Spinal cord (tissue), 10 donors: ENCODE measurements around the gene ANKS1B. TPM values are rescaled to one million over a fixed set of nuclear protein-coding genes. Genes with fewer than 3 reads are reported as not detected.
A peak's percentile ranks its signal among the peaks of the same experiment; 100 is the strongest.
"Not testable (repeated sequence)": the region's sequence is repeated elsewhere in the genome, so short reads cannot be mapped to it uniquely, and the experiment has no call there.

ENCODE experiments used
- DNase-seq, 6 donors: peaks; one replicate each; pipeline versions ENCODE4 v3.0.0 to v3.0.0-alpha.2; 2013 to 2015; ENCODE audit warnings: low spot score in 6 of 6, low read depth in 4 of 6
- H3K27ac ChIP-seq: one replicate; pipeline ENCODE4 v1.5.1; 2013; ENCODE audit warnings: low read depth, low read length, control low read depth
- H3K27me3 ChIP-seq: one replicate; pipeline ENCODE4 v1.6.1; 2013; ENCODE audit warnings: low read length; ENCODE audit not compliant: control insufficient read depth, insufficient read depth
- H3K36me3 ChIP-seq: one replicate; pipeline ENCODE4 v1.6.1; 2013; ENCODE audit warnings: low read length; ENCODE audit not compliant: control insufficient read depth, insufficient read depth
- H3K4me1 ChIP-seq: one replicate; pipeline ENCODE4 v1.6.1; 2013; ENCODE audit warnings: low read length; ENCODE audit not compliant: control insufficient read depth, insufficient read depth
- H3K4me3 ChIP-seq: one replicate; pipeline ENCODE4 v1.5.1; 2013; ENCODE audit warnings: low read depth, low read length, control low read depth
- H3K9me3 ChIP-seq: one replicate; pipeline ENCODE4 v1.6.1; 2013; ENCODE audit warnings: low read length; ENCODE audit not compliant: control insufficient read depth, insufficient read depth
- WGBS: methylation state at CpG from one replicate; pipeline ENCODE4 v1.1.5; 2013; ENCODE audit warnings: missing lambda C conversion rate; ENCODE audit not compliant: insufficient coverage; 5-methylcytosine and 5-hydroxymethylcytosine counted together
- polyA plus RNA-seq, 2 donors: library from polyadenylated mRNA; unstranded; fragments of 120-200 nt; gene quantifications; one replicate each; pipeline ENCODE4 v1.2.1, GENCODE V29; 2013; ENCODE audit not compliant: insufficient read length in 2 of 2
- total RNA-seq, 2 donors: library from RNA; depleted of rRNA in 1 of 2; stranded (reverse); fragments of 120-200 nt in 1 of 2; fragments of >200 nt in 1 of 2; gene quantifications; one replicate each; pipeline versions ENCODE4 v1.2.3 to v1.2.4, GENCODE V29; 2013 to 2014
- donor health status: healthy.

Gene ANKS1B
- total and polyA plus RNA-seq, 4 donors: 89.5 to 131 (median 108) TPM

DNA sequence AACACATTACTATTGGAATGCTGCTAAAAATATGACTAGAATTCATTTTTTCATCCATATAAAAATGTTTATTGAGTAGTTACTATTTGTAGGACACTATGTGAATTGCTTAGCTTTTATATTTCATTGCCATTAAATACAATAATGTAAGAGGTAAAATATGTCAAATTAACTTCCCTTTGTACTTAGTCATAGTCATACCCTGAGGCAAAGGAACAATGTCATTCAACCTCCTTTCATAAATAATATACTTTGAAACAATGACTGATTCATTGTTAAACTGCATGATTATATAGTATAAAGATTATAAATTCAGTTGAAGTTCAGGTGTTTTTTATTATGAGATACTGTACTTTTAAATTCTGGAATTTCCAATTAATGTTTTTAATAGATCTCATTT lies 232.0 kb downstream of the ANKS1B start:
- Histone ChIP-seq H3K36me3 (no peaks in the 10 kb centered on the region), H3K4me3 (no peak overlapping the region), H3K27me3 (no peaks in the 10 kb centered on the region), H3K4me1 (no peaks in the 10 kb centered on the region), H3K9me3 (peaks cover 5% of the 10 kb centered on the region), H3K27ac (no peak overlapping the region)
- DNase-seq: no peak

DNA sequence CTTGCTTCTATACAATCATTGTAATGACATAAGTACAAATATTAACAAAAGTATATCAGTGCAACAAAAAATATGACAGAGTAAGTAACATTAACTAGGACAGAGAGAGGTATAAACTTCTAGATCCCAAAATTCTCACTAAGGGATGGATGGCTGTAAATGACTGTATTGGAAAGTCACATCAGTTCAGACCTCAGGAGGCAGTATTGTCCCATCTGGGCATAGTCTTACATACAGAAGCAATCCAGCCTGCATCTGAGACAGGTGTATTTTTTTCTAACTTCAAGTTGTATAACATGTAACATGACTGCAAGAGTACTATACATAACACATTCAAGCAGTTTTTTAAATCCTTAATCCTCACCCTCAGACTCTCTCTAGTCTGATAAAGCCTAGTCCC lies 238.2 kb downstream of the ANKS1B start:
- H3K4me3 ChIP-seq: no peak overlapping the region
- no peak overlapping the region for H3K27ac ChIP-seq
- H3K36me3 ChIP-seq: no peaks in the 10 kb centered on the region
- no peak for DNase-seq
- H3K27me3 ChIP-seq: no peaks in the 10 kb centered on the region
- no peaks in the 10 kb centered on the region for H3K4me1 ChIP-seq
- no peaks in the 10 kb centered on the region for H3K9me3 ChIP-seq

DNA sequence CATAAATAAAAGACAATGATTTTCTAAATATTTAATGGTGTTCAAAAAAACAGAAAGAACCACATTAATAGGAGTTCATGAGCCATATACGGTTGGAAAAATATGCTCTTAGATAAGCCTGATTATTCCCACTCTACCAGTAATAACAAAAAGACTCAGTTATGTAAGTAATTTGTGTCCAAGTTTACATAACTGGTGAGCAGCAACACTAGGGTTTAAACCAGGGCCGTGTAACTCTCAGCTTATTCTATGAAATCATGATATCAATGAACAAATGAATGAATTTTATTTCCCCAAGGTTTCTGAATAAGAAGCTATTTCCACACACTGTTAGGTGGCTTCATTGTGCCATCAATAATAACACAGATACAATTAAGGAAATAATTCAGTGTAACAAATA lies 238.8 kb downstream of the ANKS1B start:
- H3K36me3 ChIP-seq: no peaks in the 10 kb centered on the region
- H3K4me3 ChIP-seq: no peak overlapping the region
- no peak overlapping the region for H3K27ac ChIP-seq
- no peaks in the 10 kb centered on the region for H3K9me3 ChIP-seq
- WGBS: no CpG with 5 or more reads among the region's 2 CpGs
- peak in 1 of 6 donors; percentile 25 for DNase-seq
- H3K4me1 ChIP-seq: no peaks in the 10 kb centered on the region
- no peaks in the 10 kb centered on the region for H3K27me3 ChIP-seq

DNA sequence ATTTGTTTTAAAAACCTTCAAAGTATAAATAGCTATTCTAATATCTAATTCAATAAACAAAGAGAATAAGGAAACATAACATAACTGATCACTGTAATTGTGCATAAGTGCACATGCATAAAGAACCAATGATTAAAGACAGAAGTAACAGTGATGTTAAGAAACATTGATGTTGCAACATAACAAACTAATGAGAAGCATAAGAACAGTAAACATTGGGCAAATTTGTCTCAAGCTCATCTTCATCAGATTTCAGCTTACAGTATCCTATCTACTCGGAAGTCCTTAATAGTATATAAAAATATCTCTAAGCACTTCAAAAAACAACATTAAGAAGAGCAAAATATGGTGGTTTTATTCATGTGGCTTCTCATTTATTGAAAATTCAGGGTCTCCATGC lies 239.6 kb downstream of the ANKS1B start:
- Histone ChIP-seq H3K4me1 (no peaks in the 10 kb centered on the region), H3K9me3 (no peaks in the 10 kb centered on the region), H3K4me3 (no peak overlapping the region), H3K27ac (no peak overlapping the region), H3K27me3 (no peaks in the 10 kb centered on the region), H3K36me3 (no peaks in the 10 kb centered on the region)
- no CpG with 5 or more reads among the region's 1 CpG for WGBS
- DNase-seq: peak in 1 of 6 donors; percentile 5

DNA sequence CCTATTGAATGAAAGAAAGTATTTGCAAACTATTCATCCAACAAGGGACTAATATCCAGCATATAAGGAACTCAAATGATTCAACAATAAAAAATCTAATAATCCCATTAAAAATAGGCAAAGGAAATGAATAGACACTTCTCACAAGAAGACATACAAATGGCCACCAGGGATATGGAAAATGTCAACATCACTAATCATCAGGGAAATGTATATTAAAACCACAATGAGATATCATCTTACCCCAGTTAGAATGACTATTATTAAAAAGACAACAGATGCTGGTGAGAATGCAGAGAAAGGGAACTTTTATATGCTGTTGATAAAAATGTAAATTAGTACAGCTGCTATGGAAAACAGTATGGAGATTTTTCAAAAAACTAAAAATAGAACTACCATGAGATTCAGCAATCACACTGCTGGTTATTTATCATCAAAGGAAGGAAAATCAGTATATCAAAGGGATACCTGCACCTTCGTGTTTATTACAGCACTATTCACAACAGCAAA lies 247.9 kb downstream of the ANKS1B start:
- Histone ChIP-seq H3K4me3 (no peak overlapping the region), H3K9me3 (no peaks in the 10 kb centered on the region), H3K27ac (no peak overlapping the region), H3K4me1 (no peaks in the 10 kb centered on the region), H3K36me3 (no peaks in the 10 kb centered on the region), H3K27me3 (no peaks in the 10 kb centered on the region)
- no peak for DNase-seq
- WGBS: no CpG with 5 or more reads among the region's 1 CpG

DNA sequence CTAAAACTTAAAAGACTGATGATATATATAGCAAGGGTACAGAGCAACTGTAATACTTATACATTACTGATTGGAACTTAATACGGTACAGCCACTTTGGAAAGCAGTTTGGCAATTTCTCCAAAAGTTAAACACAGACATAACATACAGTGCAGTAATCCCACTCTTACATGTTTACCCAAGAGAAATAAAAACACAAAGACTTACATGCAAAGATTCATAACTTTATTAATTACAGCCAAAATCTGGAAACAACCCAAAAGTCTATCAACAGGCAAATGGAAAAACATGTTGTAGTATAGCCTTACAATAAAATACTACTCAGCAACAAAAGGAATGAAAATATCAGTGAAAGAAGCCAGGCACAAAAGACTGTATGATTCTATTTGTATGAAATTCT lies 252.6 kb downstream of the ANKS1B start:
- Histone ChIP-seq H3K4me3 (no peak overlapping the region), H3K9me3 (no peaks in the 10 kb centered on the region), H3K27ac (no peak overlapping the region), H3K36me3 (no peaks in the 10 kb centered on the region), H3K4me1 (no peaks in the 10 kb centered on the region), H3K27me3 (no peaks in the 10 kb centered on the region)
- no peak for DNase-seq
- 83% methylated on average over 1 of the region's 1 CpG for WGBS

DNA sequence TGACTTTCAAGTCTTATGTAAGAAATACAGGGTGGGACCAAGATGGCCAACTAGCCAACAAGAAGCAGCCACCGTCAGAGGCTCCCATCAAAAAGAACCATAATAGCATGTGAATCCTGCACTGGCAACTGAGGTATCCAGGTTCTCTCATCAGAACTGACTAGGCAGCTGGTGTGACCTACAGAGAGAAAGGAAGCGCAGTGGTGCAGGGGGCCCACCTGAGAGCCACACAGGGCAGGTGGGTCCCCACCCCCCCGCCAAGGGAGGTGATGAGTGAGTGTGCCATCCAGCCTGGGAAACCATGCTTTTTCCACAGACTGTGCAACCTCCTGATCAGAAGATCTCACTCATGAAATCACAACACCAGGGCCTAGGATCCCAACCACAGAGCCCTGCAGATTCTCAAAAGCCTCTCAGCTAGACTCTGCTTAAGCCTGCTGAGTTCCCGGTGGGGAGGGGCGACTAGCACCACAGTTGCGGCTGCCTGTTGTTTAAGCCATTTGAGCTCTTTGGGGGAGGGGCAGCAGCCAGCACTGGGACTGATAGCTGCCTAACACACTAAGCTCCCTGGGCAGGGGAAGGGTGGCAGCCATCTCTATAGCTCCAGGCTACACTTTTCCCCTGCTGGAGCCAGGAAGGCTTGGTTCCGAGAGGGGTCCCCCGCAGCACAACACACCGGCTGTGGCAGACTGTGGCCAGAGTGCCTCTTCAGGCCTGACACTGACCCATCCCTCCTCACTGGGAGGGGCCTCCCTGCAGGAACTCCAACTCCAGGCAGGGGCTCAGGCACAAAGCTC lies 261.8 kb downstream of the ANKS1B start:
- H3K36me3 ChIP-seq: no peaks in the 10 kb centered on the region
- H3K4me3 ChIP-seq: no peak overlapping the region
- no peaks in the 10 kb centered on the region for H3K9me3 ChIP-seq
- H3K4me1 ChIP-seq: no peaks in the 10 kb centered on the region
- WGBS: 91% methylated on average over 6 of the region's 9 CpGs
- DNase-seq: no peak
- no peak overlapping the region for H3K27ac ChIP-seq
- no peaks in the 10 kb centered on the region for H3K27me3 ChIP-seq

DNA sequence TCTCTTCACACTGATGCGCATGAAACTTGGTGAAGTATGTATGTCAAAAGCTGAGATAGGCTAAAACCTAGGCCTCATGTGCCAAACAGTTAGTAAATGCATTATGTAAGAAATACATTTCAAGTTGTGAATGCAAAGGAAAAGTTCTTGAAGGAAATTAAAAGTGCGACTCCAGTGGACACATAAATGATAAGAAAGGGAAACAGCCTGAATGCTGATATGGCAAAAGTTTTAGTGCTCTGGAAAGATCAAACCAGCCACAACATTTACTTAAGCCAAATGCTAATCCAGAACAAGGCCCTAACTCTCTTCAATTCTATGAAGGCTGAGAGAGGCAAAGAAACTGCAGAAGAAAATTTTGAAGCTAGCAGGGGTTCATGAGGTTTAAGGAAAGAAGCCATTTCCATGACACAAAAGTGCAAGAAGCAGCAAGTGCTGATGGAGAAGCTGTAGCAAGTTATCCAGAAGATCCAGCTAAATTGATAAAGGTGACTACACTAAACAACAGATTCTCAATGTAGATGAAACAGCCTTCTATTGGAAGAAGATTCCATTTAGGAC lies 262.9 kb downstream of the ANKS1B start:
- H3K27me3 ChIP-seq: no peaks in the 10 kb centered on the region
- no peaks in the 10 kb centered on the region for H3K9me3 ChIP-seq
- H3K4me3 ChIP-seq: no peak overlapping the region
- DNase-seq: no peak
- H3K36me3 ChIP-seq: no peaks in the 10 kb centered on the region
- 60% methylated on average over 1 of the region's 2 CpGs for WGBS
- no peaks in the 10 kb centered on the region for H3K4me1 ChIP-seq
- no peak overlapping the region for H3K27ac ChIP-seq

DNA sequence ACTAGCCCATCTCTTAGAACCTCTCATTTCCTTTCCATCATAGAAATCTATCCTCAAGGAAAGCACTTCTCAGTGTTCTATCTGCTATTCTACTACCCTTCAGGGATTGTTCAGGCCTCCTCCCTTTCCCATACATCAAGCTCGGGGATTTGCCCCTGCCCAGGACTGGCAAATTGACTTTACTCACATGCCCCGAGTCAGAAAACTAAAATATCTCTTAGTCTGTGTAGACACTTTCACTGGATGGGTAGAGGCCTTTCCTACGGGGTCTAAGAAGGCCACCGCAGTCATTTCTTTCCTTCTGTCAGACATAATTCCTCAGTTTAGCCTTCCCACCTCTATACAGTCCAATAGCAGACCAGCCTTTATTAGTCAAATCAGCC lies 264.7 kb downstream of the ANKS1B start:
- not testable (repeated sequence) for H3K27me3 ChIP-seq, H3K36me3 ChIP-seq, H3K4me1 ChIP-seq, H3K27ac ChIP-seq, DNase-seq, H3K4me3 ChIP-seq, H3K9me3 ChIP-seq
- WGBS: no CpG with 5 or more reads among the region's 4 CpGs

DNA sequence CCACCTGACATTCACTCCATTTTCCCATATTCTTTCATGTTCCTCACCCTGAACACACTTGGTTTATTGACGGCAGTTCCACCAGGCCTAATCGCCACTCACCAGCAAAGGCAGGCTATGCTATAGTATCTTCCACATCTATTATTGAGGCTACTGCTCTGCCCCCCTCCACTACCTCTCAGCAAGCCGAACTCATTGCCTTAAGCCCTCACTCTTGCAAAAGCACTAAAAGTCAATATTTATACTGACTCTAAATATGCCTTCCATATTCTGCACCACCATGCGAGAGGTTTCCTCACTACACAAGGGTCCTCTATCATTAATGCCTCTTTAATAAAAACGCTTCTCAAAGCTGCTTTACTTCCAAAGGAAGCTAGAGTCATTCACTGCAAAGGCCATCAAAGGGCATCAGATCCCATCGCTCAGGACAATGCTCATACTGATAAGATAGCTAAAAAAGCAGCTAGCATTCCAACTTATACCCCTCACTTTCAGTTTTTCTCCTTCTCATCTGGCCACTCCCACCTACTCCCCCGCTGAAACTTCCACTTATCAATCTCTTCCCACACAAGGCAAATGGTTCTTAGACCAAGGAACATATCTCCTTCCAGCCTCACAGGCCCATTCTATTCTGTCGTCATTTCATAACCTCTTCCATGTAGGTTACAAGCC lies 265.2 kb downstream of the ANKS1B start:
- H3K36me3 ChIP-seq, H3K4me1 ChIP-seq, H3K9me3 ChIP-seq, H3K4me3 ChIP-seq, H3K27ac ChIP-seq, H3K27me3 ChIP-seq, DNase-seq: not testable (repeated sequence)
- WGBS: 92% methylated on average over 6 of the region's 8 CpGs
